Measurements from ENCODE around the gene ARHGDIG.

- TF ChIP-seq POLR2A (IDR thresholded peaks at IDR 0.05) (no peak), CTCF (IDR thresholded peaks at IDR 0.05) (no peak)
Measured at GRCh38 chr16:297832-298231, 17.4 kb downstream of the ARHGDIG start.
